GM19043 (cell line): ENCODE measurements around the gene PHC2.
"Not testable (repeated sequence)": the region's sequence is repeated elsewhere in the genome, so short reads cannot be mapped to it uniquely, and the experiment has no call there.

ENCODE experiments used
- ATAC-seq: cut with Tn5 transposase; IDR thresholded peaks from one replicate; pipeline ENCODE4 v1.9.1; 2021; ENCODE audit warnings: low read depth; ENCODE audit not compliant: unreplicated experiment

PHC2 gene

GRCh38 chr1:33319949-33320618, 110.8 kb downstream of the PHC2 start:
- ATAC-seq = no peak

- ATAC-seq = no peak
These were observed 111.5 kb downstream of the PHC2 start for GRCh38 chr1:33319186-33319948.

- ATAC-seq = no peak
These were observed 112.9 kb downstream of the PHC2 start for GRCh38 chr1:33317946-33318345.

GRCh38 chr1:33317354-33317753, 113.5 kb downstream of the PHC2 start:
- ATAC-seq = no peak

GRCh38 chr1:33316601-33317000, 114.3 kb downstream of the PHC2 start:
- no peak for ATAC-seq

GRCh38 chr1:33314416-33314815, 116.5 kb downstream of the PHC2 start:
- no peak for ATAC-seq

GRCh38 chr1:33312413-33312749, 118.5 kb downstream of the PHC2 start:
- no peak for ATAC-seq

GRCh38 chr1:33311706-33312412, 119.0 kb downstream of the PHC2 start:
- no peak for ATAC-seq

GRCh38 chr1:33310702-33311101, 120.2 kb downstream of the PHC2 start:
- ATAC-seq = no peak

- ATAC-seq = not testable (repeated sequence)
These were observed 121.5 kb downstream of the PHC2 start for GRCh38 chr1:33309351-33309750.

- ATAC-seq = no peak
These were observed 123.4 kb downstream of the PHC2 start for GRCh38 chr1:33307494-33307864.

- no peak for ATAC-seq
These were observed 124.0 kb downstream of the PHC2 start for GRCh38 chr1:33306653-33307493.

GRCh38 chr1:33305816-33306652, 124.9 kb downstream of the PHC2 start:
- ATAC-seq = no peak

GRCh38 chr1:33305016-33305415, 125.9 kb downstream of the PHC2 start:
- ATAC-seq = no peak

- no peak for ATAC-seq
These were observed 128.6 kb downstream of the PHC2 start for GRCh38 chr1:33302325-33302724.

- ATAC-seq = no peak
These were observed 129.5 kb downstream of the PHC2 start for GRCh38 chr1:33301273-33301984.

GRCh38 chr1:33300673-33301072, 130.2 kb downstream of the PHC2 start:
- ATAC-seq = no peak

- ATAC-seq = no peak
These were observed 131.3 kb downstream of the PHC2 start for GRCh38 chr1:33299461-33300155.
